ENCODE measurements around the gene GATD1. TPM values are rescaled to one million over a fixed set of nuclear protein-coding genes. Genes with fewer than 3 reads are reported as not detected.

GATD1 gene
- total RNA-seq, 1 donor from 2014 or later: 81.7 TPM

GRCh38 chr11:819129-819931 lies 42.0 kb upstream of the GATD1 start:
- peaks cover 7% of the 10 kb centered on the region for H3K4me1 Mint-ChIP-seq
- H3K9me3 Mint-ChIP-seq: no peaks in the 10 kb centered on the region
- peaks cover 8% of the 10 kb centered on the region for H3K36me3 Mint-ChIP-seq (ENCODE audit: low read depth)
- DNase-seq: peak; percentile 97
- H3K27me3 Mint-ChIP-seq: no peaks in the 10 kb centered on the region
- intact Hi-C loops (cut with micrococcal nuclease): loop anchor here (1.0 kb wide), 1 partner anchor 10 kb away; the partner anchor contains the start of gene RPLP2
- H3K27ac Mint-ChIP-seq: peak overlapping the region; percentile 84
- peak overlapping the region; percentile 85 for H3K4me3 Mint-ChIP-seq

GRCh38 chr11:818396-819128 lies 41.3 kb upstream of the GATD1 start, which contains the start of gene PNPLA2:
Gene PNPLA2, plus strand, starts transcription at chr11:818914. Its CDS starts 805 bp downstream, at chr11:819719.
- H3K9me3 Mint-ChIP-seq: no peaks in the 10 kb centered on the region
- DNase-seq: no peak
- H3K4me3 Mint-ChIP-seq: peak within 1 kb of the TSS; percentile 85
- H3K27ac Mint-ChIP-seq: peak within 1 kb of the TSS; percentile 84
- H3K4me1 Mint-ChIP-seq: peaks cover 10% of the 10 kb centered on the region
- peaks cover 10% of the 10 kb centered on the region for H3K36me3 Mint-ChIP-seq (ENCODE audit: low read depth)
- intact Hi-C loops (cut with micrococcal nuclease): loop anchor here (1.0 kb wide), 1 partner anchor 9 kb away; the partner anchor contains the start of gene RPLP2
- no peaks in the 10 kb centered on the region for H3K27me3 Mint-ChIP-seq

- Mint-ChIP-seq H3K4me3 (no peak overlapping the region), H3K9me3 (no peaks in the 10 kb centered on the region), H3K36me3 (ENCODE audit: low read depth) (peaks cover 22% of the 10 kb centered on the region), H3K27ac (peak overlapping the region; percentile 20), H3K27me3 (no peaks in the 10 kb centered on the region), H3K4me1 (peaks cover 19% of the 10 kb centered on the region)
- DNase-seq: no peak
- intact Hi-C loops (cut with micrococcal nuclease): no loop called here
These were observed 39.1 kb upstream of the GATD1 start for GRCh38 chr11:816433-816779.

GRCh38 chr11:815675-816432 lies 38.6 kb upstream of the GATD1 start:
- no peaks in the 10 kb centered on the region for H3K9me3 Mint-ChIP-seq
- H3K36me3 Mint-ChIP-seq (ENCODE audit: low read depth): peaks cover 28% of the 10 kb centered on the region
- intact Hi-C loops (cut with micrococcal nuclease): no loop called here
- H3K27ac Mint-ChIP-seq: no peak overlapping the region
- no peak for DNase-seq
- no peaks in the 10 kb centered on the region for H3K27me3 Mint-ChIP-seq
- peaks cover 22% of the 10 kb centered on the region for H3K4me1 Mint-ChIP-seq
- H3K4me3 Mint-ChIP-seq: no peak overlapping the region

- H3K27me3 Mint-ChIP-seq: no peaks in the 10 kb centered on the region
- DNase-seq: no peak
- intact Hi-C loops (cut with micrococcal nuclease): no loop called here
- no peak overlapping the region for H3K4me3 Mint-ChIP-seq
- no peak overlapping the region for H3K27ac Mint-ChIP-seq
- H3K36me3 Mint-ChIP-seq (ENCODE audit: low read depth): peaks cover 38% of the 10 kb centered on the region
- H3K4me1 Mint-ChIP-seq: peaks cover 23% of the 10 kb centered on the region
- H3K9me3 Mint-ChIP-seq: no peaks in the 10 kb centered on the region
These were observed 36.3 kb upstream of the GATD1 start for GRCh38 chr11:813456-814096.

GRCh38 chr11:813072-813455 lies 35.8 kb upstream of the GATD1 start:
- no peak for DNase-seq
- Mint-ChIP-seq H3K4me3 (no peak overlapping the region), H3K27ac (peak overlapping the region; percentile 56), H3K9me3 (no peaks in the 10 kb centered on the region), H3K27me3 (no peaks in the 10 kb centered on the region), H3K4me1 (peaks cover 22% of the 10 kb centered on the region), H3K36me3 (ENCODE audit: low read depth) (peaks cover 38% of the 10 kb centered on the region)
- intact Hi-C loops (cut with micrococcal nuclease): no loop called here

- H3K4me1 Mint-ChIP-seq: peaks cover 26% of the 10 kb centered on the region
- intact Hi-C loops (cut with micrococcal nuclease): no loop called here
- no peaks in the 10 kb centered on the region for H3K27me3 Mint-ChIP-seq
- H3K27ac Mint-ChIP-seq: peak overlapping the region; percentile 87
- H3K9me3 Mint-ChIP-seq: no peaks in the 10 kb centered on the region
- H3K36me3 Mint-ChIP-seq (ENCODE audit: low read depth): peaks cover 37% of the 10 kb centered on the region
- DNase-seq: no peak
- peak overlapping the region; percentile 94 for H3K4me3 Mint-ChIP-seq
These were observed 35.1 kb upstream of the GATD1 start for GRCh38 chr11:812390-812789.

GRCh38 chr11:811446-812245 lies 34.4 kb upstream of the GATD1 start:
- intact Hi-C loops (cut with micrococcal nuclease): loop anchor here (2.0 kb wide), 1 partner anchor 15 kb away; the partner anchor contains the start of gene CRACR2B
- Mint-ChIP-seq H3K36me3 (ENCODE audit: low read depth) (peaks cover 37% of the 10 kb centered on the region), H3K4me3 (peak overlapping the region; percentile 94)

GRCh38 chr11:810040-810567 lies 32.8 kb upstream of the GATD1 start:
- intact Hi-C loops (cut with micrococcal nuclease): loop anchor here (2.0 kb wide), 1 partner anchor 17 kb away; the partner anchor contains the start of gene CRACR2B
- no peak for DNase-seq
- Mint-ChIP-seq H3K36me3 (ENCODE audit: low read depth) (peaks cover 35% of the 10 kb centered on the region), H3K9me3 (no peaks in the 10 kb centered on the region), H3K4me3 (peak overlapping the region; percentile 94), H3K4me1 (peaks cover 25% of the 10 kb centered on the region), H3K27me3 (no peaks in the 10 kb centered on the region), H3K27ac (peak overlapping the region; percentile 98)

More at GRCh38 chr11:811446-812245, 34.4 kb upstream of the GATD1 start:
- no peaks in the 10 kb centered on the region for H3K9me3 Mint-ChIP-seq
- no peaks in the 10 kb centered on the region for H3K27me3 Mint-ChIP-seq
- no peak for DNase-seq
- peak overlapping the region; percentile 87 for H3K27ac Mint-ChIP-seq
- peaks cover 26% of the 10 kb centered on the region for H3K4me1 Mint-ChIP-seq

- DNase-seq: peak; percentile 99
- intact Hi-C loops (cut with micrococcal nuclease): loop anchor here (1.0 to 2.0 kb wide), 5 partner anchors 10 to 33 kb away; partner anchors contain the start of genes CRACR2B, GATD1, POLR2L and TSPAN4
- peaks cover 35% of the 10 kb centered on the region for H3K36me3 Mint-ChIP-seq (ENCODE audit: low read depth)
- H3K9me3 Mint-ChIP-seq: no peaks in the 10 kb centered on the region
- H3K4me3 Mint-ChIP-seq: peak within 1 kb of the TSS; percentile 94
- no peaks in the 10 kb centered on the region for H3K27me3 Mint-ChIP-seq
- peaks cover 27% of the 10 kb centered on the region for H3K4me1 Mint-ChIP-seq
- H3K27ac Mint-ChIP-seq: peak within 1 kb of the TSS; percentile 98
These were observed 32.2 kb upstream of the GATD1 start, which contains the start of gene RPLP2 for GRCh38 chr11:809287-810039. Gene RPLP2, plus strand, starts transcription at chr11:809967. Its CDS starts 268 bp downstream, at chr11:810235.

- Mint-ChIP-seq H3K4me1 (peaks cover 24% of the 10 kb centered on the region), H3K27ac (peak overlapping the region; percentile 98)
These were observed 31.4 kb upstream of the GATD1 start for GRCh38 chr11:808427-809286.

More at GRCh38 chr11:808427-809286, 31.4 kb upstream of the GATD1 start:
- Mint-ChIP-seq H3K36me3 (ENCODE audit: low read depth) (peaks cover 32% of the 10 kb centered on the region), H3K9me3 (no peaks in the 10 kb centered on the region), H3K27me3 (no peaks in the 10 kb centered on the region), H3K4me3 (peak overlapping the region; percentile 94)
- intact Hi-C loops (cut with micrococcal nuclease): loop anchor here (1.0 to 2.0 kb wide), 4 partner anchors 11 to 34 kb away; partner anchors contain the start of genes GATD1, POLR2L and TSPAN4
- peak; percentile 71 for DNase-seq

Data from activated CD4-positive, alpha-beta T cell treated with anti-CD3 and anti-CD28 coated beads, Interleukin-2, amount 10 ng/mL, durations not matched to agents 24 days and 14 days (primary cell).